GM19468 (cell line): ENCODE measurements around the gene MAPK8IP2.

ENCODE experiments used
- ATAC-seq: cut with Tn5 transposase; IDR thresholded peaks from one replicate; pipeline ENCODE4 v1.9.1; 2021; ENCODE audit warnings: mild to moderate bottlenecking, moderate library complexity, moderate number of reproducible peaks; ENCODE audit not compliant: unreplicated experiment; ENCODE audit errors: extremely low read depth

Gene MAPK8IP2

DNA sequence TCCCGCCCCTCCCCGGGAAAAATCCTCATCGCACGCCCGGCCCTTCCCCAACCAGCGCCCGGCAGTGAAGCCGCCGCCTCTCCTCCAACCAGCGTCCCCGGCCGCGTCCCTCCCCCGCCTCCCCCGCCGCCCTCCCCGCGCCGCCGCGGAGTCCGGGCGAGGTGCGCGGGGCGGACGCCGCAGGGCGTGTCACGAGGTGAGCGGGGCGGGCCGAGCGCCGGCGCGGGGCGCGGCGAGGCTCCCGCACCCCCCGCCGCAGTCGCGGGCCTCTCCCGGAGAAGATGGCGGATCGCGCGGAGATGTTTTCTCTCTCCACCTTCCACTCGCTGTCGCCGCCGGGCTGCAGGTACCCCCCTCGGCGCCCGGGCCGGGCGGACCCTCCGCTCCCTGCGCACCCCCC lies at the start of gene MAPK8IP2:
MAPK8IP2 (plus strand) TSS at position 256 of the 400 bp plus-strand sequence; CDS start at position 282, 26 bp downstream.
- no peak for ATAC-seq

DNA sequence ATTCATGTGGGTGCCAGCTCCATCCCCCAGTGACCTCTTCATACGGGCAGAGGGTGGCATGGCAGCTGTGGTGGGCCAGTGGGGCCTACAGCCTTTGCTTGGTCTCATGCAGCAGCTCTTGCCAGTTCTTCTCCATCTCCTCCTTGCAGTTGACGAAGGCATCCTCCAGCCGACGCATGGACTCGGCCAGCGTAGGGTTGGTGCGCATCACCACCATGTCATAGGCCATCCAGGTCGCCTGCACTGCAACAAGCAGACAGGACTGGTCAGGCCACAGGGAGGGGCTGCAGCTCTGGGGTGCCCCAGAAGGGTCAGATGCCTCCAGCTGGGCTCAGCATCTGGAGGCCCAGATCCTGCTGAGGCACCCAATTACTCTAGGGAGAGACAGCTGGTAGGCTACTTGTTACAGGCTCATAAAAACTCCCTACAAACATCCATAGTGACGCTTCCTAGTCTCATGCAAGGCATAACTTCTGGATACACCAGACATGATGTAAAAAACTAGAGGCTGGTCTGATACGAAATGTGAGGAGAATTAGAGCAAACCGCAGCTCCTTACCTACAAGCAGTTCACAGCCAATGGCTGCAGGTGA lies 49.3 kb upstream of the MAPK8IP2 start:
- ATAC-seq: no peak

GRCh38 chr22:50553310-50553709 lies 47.3 kb upstream of the MAPK8IP2 start:
- ATAC-seq: no peak

GRCh38 chr22:50556703-50557102 lies 43.9 kb upstream of the MAPK8IP2 start:
- no peak for ATAC-seq

GRCh38 chr22:50560034-50560433 lies 40.6 kb upstream of the MAPK8IP2 start:
- no peak for ATAC-seq

GRCh38 chr22:50561401-50562358 lies 38.9 kb upstream of the MAPK8IP2 start:
- ATAC-seq: no peak

DNA sequence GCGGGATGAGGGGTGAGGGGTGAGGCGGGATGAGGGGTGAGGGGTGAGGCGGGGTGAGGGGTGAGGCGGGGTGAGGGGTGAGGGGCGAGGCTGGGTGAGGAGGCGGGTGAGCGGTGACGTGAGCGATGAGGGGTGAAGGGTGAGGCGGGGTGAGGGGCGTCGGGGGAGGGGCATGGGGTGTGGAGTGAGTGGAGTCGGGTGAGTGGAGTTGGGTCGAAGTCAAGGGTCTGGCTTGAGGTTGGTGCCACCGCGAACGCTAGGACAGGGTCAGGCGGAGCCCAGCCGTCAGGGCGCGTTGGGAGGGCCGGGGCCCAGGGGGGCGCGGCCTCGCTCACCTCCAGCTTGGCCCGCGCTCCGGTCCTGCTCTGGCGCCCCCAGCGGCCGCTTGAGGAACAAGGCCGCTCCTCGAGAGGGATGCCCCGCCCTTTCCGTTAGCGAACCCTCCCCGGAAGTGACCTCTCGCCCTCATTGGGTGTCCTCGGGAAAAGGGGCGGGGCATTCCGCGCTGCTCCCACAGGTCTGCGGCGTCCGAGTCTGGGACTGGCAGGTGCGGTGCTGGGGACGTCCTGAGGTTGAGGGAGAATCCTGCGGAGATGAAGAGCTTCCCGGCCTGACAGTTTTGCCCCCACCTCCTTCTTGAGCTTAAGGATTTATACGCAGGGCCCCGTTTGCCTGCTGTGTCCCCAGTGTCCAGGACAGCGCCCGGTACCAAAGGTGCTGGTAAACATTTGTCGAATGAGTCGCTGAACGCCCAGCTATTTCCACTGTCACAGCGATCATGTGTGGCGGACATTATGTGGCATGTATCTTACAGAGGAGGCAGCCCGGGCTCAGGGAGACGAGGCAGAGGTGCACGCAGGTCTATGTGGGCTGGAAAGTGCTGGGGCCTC lies 37.8 kb upstream of the MAPK8IP2 start, which contains the start of gene SYCE3:
SYCE3 (minus strand) TSS at position 397 of the 890 bp plus-strand sequence. CDS start 6,514 bp downstream, outside the sequence.
- peak; percentile 60 for ATAC-seq

GRCh38 chr22:50563413-50564160 lies 37.0 kb upstream of the MAPK8IP2 start:
- ATAC-seq: no peak

- no peak for ATAC-seq
Observed at GRCh38 chr22:50564289-50564688, 36.3 kb upstream of the MAPK8IP2 start.

- no peak for ATAC-seq
Observed at GRCh38 chr22:50567721-50568252, 32.8 kb upstream of the MAPK8IP2 start.

GRCh38 chr22:50568626-50569025 lies 32.0 kb upstream of the MAPK8IP2 start:
- no peak for ATAC-seq

- ATAC-seq: no peak
Observed at GRCh38 chr22:50569041-50569459, 31.5 kb upstream of the MAPK8IP2 start.

- no peak for ATAC-seq
Observed at GRCh38 chr22:50569896-50570535, 30.6 kb upstream of the MAPK8IP2 start.

- ATAC-seq: no peak
Observed at GRCh38 chr22:50570861-50571260, 29.7 kb upstream of the MAPK8IP2 start.

DNA sequence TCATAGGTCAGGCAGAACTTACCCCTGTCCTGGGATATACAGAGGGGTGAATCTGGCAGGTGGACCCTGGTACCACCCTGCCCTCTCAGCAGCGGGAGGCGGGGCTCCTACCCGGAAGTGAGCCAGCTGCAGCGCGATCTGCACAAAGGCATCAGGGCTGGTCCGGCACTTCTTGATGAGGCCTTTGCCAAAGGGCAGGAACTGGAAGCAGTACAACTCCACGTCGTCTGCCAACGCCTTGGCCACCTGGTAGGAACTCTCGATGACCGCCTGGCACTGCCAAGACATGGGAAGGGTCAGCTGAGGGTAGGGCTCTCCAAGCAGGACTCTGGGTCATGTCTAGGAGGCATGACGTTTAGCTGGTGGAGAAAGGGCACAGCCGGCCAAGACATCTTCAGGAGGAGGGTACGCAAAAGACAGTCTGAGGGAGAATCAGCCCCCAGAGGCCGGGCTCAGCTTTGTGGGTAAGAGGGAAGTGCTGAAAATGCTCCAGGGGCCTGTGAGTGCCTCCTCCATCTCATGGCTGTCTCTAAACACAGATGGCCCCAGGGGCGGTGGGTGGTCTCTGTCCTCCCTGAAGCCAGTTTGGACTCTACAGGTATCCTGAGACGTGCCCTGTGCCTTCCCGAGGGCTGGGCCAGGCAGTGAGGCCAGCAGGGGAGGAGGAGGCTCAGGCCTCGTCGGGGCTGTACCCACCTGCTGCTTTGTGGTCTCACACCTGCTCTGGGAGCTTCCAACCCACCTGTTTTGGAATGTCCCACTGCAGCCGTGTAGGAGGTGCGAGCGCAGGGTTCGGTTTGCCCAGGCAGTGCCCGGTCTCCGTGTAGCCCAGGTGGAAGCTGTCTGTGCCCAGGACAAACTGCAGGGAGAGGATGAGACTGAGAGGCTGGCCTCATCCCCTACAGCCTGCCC lies 29.1 kb upstream of the MAPK8IP2 start:
- ATAC-seq: no peak

- ATAC-seq: no peak
Observed at GRCh38 chr22:50572965-50573364, 27.6 kb upstream of the MAPK8IP2 start.

- ATAC-seq: no peak
Observed at GRCh38 chr22:50573491-50574382, 26.9 kb upstream of the MAPK8IP2 start.
